ENCODE data around the gene AQP1.

Gene AQP1

GRCh38 chr7:30894009-30894408 lies 17.6 kb upstream of the AQP1 start:
- TF ChIP-seq, protein P1, sequence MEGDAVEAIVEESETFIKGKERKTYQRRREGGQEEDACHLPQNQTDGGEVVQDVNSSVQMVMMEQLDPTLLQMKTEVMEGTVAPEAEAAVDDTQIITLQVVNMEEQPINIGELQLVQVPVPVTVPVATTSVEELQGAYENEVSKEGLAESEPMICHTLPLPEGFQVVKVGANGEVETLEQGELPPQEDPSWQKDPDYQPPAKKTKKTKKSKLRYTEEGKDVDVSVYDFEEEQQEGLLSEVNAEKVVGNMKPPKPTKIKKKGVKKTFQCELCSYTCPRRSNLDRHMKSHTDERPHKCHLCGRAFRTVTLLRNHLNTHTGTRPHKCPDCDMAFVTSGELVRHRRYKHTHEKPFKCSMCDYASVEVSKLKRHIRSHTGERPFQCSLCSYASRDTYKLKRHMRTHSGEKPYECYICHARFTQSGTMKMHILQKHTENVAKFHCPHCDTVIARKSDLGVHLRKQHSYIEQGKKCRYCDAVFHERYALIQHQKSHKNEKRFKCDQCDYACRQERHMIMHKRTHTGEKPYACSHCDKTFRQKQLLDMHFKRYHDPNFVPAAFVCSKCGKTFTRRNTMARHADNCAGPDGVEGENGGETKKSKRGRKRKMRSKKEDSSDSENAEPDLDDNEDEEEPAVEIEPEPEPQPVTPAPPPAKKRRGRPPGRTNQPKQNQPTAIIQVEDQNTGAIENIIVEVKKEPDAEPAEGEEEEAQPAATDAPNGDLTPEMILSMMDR (IDR thresholded peaks at IDR 0.05; ENCODE audit: control insufficient read depth, extremely low read depth, insufficient read depth) = no peak
- H3K4me3 ChIP-seq (ENCODE audit: low read depth, low read length) = no peak overlapping the region
- no peak for DNase-seq (ENCODE audit: low read depth)

DNA sequence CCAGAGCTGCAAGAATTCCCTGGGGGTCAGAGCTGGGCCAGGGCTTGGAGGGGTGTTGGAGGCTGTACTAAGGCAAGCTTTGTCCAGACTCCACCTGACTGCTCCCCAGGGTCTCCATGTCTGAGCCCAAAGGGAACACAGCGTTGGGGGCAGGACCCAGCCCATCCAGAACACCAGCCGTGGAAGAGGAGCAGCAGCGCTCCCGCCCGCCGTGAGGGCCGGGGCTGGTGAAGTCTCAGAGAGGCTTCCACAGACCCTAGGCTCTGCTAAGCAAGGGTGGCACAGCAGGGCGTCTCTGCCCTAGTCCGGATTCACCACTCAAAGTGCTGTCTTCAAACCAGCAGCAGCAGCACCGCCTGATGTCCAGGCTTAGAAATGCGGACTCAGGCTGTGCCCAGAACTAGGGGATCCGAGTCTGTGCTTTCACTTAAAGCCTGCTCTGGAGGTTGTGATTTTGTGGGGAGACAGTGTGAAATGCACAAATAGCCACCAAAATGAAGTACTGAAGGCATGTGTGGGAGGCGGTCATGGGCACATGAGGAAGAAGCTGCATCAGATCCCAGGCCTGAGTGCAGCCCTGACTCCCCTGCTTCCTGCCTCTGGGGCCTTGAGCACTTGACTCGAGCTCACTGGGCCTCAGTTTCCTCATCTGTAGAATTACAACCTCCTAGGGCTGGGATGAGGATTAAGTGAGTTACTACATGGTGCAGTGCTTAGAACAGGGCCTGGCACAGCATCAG lies 16.6 kb upstream of the AQP1 start:
- no peak overlapping the region for H3K4me3 ChIP-seq (ENCODE audit: low read depth, low read length)
- TF ChIP-seq, protein P1 (IDR thresholded peaks at IDR 0.05; ENCODE audit: control insufficient read depth, extremely low read depth, insufficient read depth) = no peak
- no peak for DNase-seq (ENCODE audit: low read depth)

GRCh38 chr7:30896036-30896435 lies 15.6 kb upstream of the AQP1 start:
- TF ChIP-seq, protein P1 (IDR thresholded peaks at IDR 0.05; ENCODE audit: control insufficient read depth, extremely low read depth, insufficient read depth) = no peak
- H3K4me3 ChIP-seq (ENCODE audit: low read depth, low read length) = no peak overlapping the region
- DNase-seq (ENCODE audit: low read depth) = no peak

DNA sequence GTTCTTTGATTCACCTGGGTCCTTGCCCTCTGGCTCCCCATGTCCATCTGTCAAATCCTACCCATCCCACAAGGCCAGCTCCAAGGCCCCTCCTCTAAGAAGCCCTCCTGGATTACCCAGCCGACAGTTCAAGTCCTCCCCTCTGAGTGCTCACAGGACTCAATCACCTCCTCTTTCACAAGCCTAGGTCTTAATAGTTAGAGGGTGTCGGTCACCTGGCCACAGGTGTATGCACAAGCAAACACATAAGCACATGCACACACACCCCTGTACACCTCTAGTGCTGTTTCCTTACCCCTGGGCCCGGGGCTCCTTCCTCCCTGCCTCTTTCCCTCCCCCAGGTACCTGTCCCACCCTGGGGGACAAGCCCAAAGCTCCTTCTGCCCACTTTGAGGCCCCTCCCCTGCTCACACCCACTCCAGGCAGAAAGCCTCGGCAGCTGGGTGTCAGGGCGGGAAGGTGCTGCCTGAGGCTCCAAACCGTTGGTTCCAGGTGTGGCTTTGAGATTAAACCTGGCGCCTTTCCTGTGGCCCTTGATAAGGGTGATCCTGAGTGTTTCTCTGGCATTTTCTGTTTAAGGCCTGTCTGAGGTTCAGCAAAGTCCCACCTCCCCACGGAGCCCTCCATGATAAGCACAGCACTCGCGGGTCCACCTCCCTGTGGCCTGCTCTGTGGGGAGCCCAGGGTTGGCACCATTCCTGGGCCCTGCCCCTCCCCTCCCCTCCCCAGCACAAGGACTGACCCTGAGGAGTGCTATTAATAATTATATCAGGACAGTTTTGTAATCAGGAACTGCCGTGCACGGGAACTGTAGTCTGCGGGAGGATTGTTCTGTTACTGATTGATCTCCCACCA lies 14.6 kb upstream of the AQP1 start:
- TF ChIP-seq, protein P1 (IDR thresholded peaks at IDR 0.05; ENCODE audit: control insufficient read depth, extremely low read depth, insufficient read depth) = no peak
- DNase-seq (ENCODE audit: low read depth) = no peak
- H3K4me3 ChIP-seq (ENCODE audit: low read depth, low read length) = no peak overlapping the region

- H3K4me3 ChIP-seq (ENCODE audit: low read depth, low read length) = no peak overlapping the region
- TF ChIP-seq, protein P1 (IDR thresholded peaks at IDR 0.05; ENCODE audit: control insufficient read depth, extremely low read depth, insufficient read depth) = no peak
- DNase-seq (ENCODE audit: low read depth) = no peak
These were observed 13.9 kb upstream of the AQP1 start for GRCh38 chr7:30897770-30898169.

DNA sequence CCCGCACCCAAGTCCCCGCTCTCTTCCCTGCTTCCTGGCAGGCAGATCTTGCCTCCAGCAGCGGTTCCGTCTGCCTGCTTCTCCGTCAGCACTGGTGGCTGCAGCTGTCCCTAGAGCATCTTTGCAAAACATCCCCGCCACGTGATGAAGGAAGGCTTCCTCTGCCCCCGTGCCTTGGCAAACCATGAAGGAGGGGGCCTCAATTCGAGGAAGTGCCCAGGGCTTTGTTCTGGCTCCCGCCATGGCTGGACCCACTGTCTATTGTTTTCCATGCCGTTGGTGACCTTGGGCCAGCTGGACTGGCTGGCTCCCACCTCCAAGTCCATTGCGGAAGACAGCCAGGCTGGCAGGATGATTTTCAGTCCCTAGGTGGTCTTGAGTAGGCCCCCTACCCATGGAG lies 13.2 kb upstream of the AQP1 start:
- DNase-seq (ENCODE audit: low read depth) = no peak
- H3K4me3 ChIP-seq (ENCODE audit: low read depth, low read length) = no peak overlapping the region
- TF ChIP-seq, protein P1 (IDR thresholded peaks at IDR 0.05; ENCODE audit: control insufficient read depth, extremely low read depth, insufficient read depth) = no peak

Measured in LNCaP clone FGC (cell line).